GM13976 (cell line): ENCODE measurements around the gene PPP1R26.
"Not testable (repeated sequence)": the region's sequence is repeated elsewhere in the genome, so short reads cannot be mapped to it uniquely, and the experiment has no call there.

Experiments
- DNase-seq: peaks from one replicate; pipeline ENCODE4 v3.0.0; 2012; ENCODE audit warnings: low spot score
- CTCF ChIP-seq: IDR thresholded peaks from 2 replicates; pipeline ENCODE4 v1.5.1; 2012; ENCODE audit warnings: borderline replicate concordance, mild to moderate bottlenecking; ENCODE audit not compliant: insufficient read depth; ENCODE audit errors: extremely low read depth, missing control alignments, control extremely low read depth
- in situ Hi-C: fragments of 300-500 bp; cut with MboI; formaldehyde crosslinking; loops from one replicate; pipeline ENCODE4 v1.12.0; 2022; ENCODE audit warnings: low sequenced_read_pairs, mixed read lengths, inconsistent platforms; ENCODE audit not compliant: unreplicated experiment

Gene PPP1R26

GRCh38 chr9:135479469-135480052 is at the start of gene PPP1R26:
Gene PPP1R26, plus strand, starts transcription at chr9:135479782. Its CDS starts 4,729 bp downstream, at chr9:135484511.
- in situ Hi-C loops: no loop called here
- no peak for TF ChIP-seq CTCF
- no peak for DNase-seq

- in situ Hi-C loops: no loop called here
- DNase-seq: no peak
- no peak for TF ChIP-seq CTCF
Observed at GRCh38 chr9:135437259-135437658, 42.3 kb upstream of the PPP1R26 start.

- DNase-seq, in situ Hi-C loops: not testable (repeated sequence)
Observed at GRCh38 chr9:135437696-135438095, 41.9 kb upstream of the PPP1R26 start.

GRCh38 chr9:135438581-135439232 is 40.9 kb upstream of the PPP1R26 start:
- DNase-seq, in situ Hi-C loops: not testable (repeated sequence)

GRCh38 chr9:135439514-135439913 is 40.1 kb upstream of the PPP1R26 start:
- DNase-seq, in situ Hi-C loops: not testable (repeated sequence)

- no peak for DNase-seq
- in situ Hi-C loops: no loop called here
Observed at GRCh38 chr9:135439916-135440315, 39.7 kb upstream of the PPP1R26 start.

GRCh38 chr9:135440620-135441019 is 39.0 kb upstream of the PPP1R26 start:
- no peak for DNase-seq
- no peak for TF ChIP-seq CTCF
- in situ Hi-C loops: no loop called here

More at GRCh38 chr9:135439916-135440315, 39.7 kb upstream of the PPP1R26 start:
- no peak for TF ChIP-seq CTCF

- in situ Hi-C loops, DNase-seq: not testable (repeated sequence)
Observed at GRCh38 chr9:135441105-135442071, 38.2 kb upstream of the PPP1R26 start.
